Loucy (cell line): ENCODE data around the gene FBN1.

Experiments used
- EZH2phosphoT487 ChIP-seq: fragments of 200-600 bp; IDR thresholded peaks from 2 replicates; pipeline ENCODE4 v1.6.1; 2018; ENCODE audit warnings: antibody characterized with exemption, mild to moderate bottlenecking, moderate library complexity, borderline replicate concordance
- TF ChIP-seq, protein P1 (sequence below): fragments of 200-600 bp; sonication (generic); conservative IDR thresholded peaks from 2 replicates; pipeline ENCODE4 v1.5.1; 2014; ENCODE audit warnings: mild to moderate bottlenecking, antibody characterized with exemption, low read length

DNA sequence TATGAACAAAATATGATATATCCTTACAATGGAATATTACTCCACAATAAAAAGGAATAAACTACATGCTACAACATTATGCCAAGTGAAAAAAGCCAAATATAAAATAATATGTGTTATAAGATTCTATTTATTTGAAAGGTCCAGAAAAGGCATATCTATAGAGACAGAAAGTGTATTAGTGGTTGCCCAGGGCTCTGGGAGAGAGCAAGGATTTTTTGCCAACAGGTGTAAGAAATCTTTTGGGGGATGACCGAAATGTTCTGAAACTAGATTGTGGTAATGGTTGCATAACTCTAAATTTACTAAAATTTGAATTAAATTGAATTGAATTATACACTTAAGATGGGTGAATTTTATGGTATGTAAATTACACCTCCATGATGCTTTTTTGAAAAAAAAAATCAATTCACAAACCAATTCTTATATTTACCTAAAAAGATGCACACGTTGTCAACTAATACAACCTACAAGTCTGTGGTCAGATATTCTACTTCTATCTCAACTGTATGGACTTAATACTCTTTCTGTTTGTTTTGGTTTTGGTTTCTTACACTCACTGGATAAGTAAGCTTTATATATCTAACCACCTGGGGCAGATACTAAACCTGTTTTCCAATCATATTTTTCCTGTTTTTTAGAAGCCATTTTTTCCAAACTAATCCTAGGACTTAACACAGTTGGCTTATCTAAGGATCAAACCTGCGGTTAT, 75.8 kb downstream of the FBN1 start:
- TF ChIP-seq, protein P1, sequence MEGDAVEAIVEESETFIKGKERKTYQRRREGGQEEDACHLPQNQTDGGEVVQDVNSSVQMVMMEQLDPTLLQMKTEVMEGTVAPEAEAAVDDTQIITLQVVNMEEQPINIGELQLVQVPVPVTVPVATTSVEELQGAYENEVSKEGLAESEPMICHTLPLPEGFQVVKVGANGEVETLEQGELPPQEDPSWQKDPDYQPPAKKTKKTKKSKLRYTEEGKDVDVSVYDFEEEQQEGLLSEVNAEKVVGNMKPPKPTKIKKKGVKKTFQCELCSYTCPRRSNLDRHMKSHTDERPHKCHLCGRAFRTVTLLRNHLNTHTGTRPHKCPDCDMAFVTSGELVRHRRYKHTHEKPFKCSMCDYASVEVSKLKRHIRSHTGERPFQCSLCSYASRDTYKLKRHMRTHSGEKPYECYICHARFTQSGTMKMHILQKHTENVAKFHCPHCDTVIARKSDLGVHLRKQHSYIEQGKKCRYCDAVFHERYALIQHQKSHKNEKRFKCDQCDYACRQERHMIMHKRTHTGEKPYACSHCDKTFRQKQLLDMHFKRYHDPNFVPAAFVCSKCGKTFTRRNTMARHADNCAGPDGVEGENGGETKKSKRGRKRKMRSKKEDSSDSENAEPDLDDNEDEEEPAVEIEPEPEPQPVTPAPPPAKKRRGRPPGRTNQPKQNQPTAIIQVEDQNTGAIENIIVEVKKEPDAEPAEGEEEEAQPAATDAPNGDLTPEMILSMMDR, result no peak
- TF ChIP-seq EZH2phosphoT487, result no peak
